ENCODE data around the gene ALK. TPM values are rescaled to one million over a fixed set of nuclear protein-coding genes. Genes with fewer than 3 reads are reported as not detected.

The ALK gene
- total and polyA plus RNA-seq, 2 donors (not counting 1 experiment from before 2014, with no cell fraction given): not detected

- intact Hi-C loops (cut with micrococcal nuclease): no loop called here
- no peaks in the 10 kb centered on the region for H4K20me1 ChIP-seq (ENCODE audit: control insufficient read depth, insufficient read depth, low read length, poor library complexity, severe bottlenecking)
- Mint-ChIP-seq H3K4me3 (no peak overlapping the region), H3K4me1 (no peaks in the 10 kb centered on the region), H3K9me3 (ENCODE audit: insufficient read depth) (no peaks in the 10 kb centered on the region), H3K27me3 (peaks cover 10% of the 10 kb centered on the region), H3K27ac (no peak overlapping the region)
- ChIA-PET POLR2A (no interaction called here), CTCF (no interaction called here)
- H3K27ac ChIP-seq (ENCODE audit: low read length in 2 of 2): no peak overlapping the region
- H3K4me1 ChIP-seq (ENCODE audit: control insufficient read depth in 2 of 2, insufficient read depth in 2 of 2, low read length in 2 of 2): no peaks in the 10 kb centered on the region
- H3K9ac ChIP-seq (ENCODE audit: low read length): no peak overlapping the region
- H2AFZ ChIP-seq (ENCODE audit: insufficient read depth, low read depth, low read length, poor library complexity, severe bottlenecking): no peak overlapping the region
- 75% methylated on average over 5 of the region's 7 CpGs for WGBS (ENCODE audit: insufficient coverage)
- ATAC-seq (ENCODE audit: low read depth): no peak
- no peak for TF ChIP-seq EZH2 (IDR thresholded peaks at IDR 0.05; ENCODE audit: borderline replicate concordance, insufficient read depth, low read depth, low read length, poor library complexity, severe bottlenecking)
- TF ChIP-seq, protein P1, sequence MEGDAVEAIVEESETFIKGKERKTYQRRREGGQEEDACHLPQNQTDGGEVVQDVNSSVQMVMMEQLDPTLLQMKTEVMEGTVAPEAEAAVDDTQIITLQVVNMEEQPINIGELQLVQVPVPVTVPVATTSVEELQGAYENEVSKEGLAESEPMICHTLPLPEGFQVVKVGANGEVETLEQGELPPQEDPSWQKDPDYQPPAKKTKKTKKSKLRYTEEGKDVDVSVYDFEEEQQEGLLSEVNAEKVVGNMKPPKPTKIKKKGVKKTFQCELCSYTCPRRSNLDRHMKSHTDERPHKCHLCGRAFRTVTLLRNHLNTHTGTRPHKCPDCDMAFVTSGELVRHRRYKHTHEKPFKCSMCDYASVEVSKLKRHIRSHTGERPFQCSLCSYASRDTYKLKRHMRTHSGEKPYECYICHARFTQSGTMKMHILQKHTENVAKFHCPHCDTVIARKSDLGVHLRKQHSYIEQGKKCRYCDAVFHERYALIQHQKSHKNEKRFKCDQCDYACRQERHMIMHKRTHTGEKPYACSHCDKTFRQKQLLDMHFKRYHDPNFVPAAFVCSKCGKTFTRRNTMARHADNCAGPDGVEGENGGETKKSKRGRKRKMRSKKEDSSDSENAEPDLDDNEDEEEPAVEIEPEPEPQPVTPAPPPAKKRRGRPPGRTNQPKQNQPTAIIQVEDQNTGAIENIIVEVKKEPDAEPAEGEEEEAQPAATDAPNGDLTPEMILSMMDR (IDR thresholded peaks at IDR 0.05): no peak
- H3K36me3 ChIP-seq (replicated peaks in 1 of 2; ENCODE audit: control extremely low read depth in 1 of 2, control insufficient read depth in 1 of 2, extremely low read depth in 1 of 2, insufficient read depth in 2 of 2, low read length in 1 of 2): no peaks in the 10 kb centered on the region
- no peak for DNase-seq
- no peaks in the 10 kb centered on the region for H3K79me2 ChIP-seq (ENCODE audit: control insufficient read depth, insufficient read depth, low read length)
- no peak overlapping the region for H3K4me3 ChIP-seq (ENCODE audit: control extremely low read depth in 1 of 5, extremely low read depth in 1 of 5, insufficient read depth in 1 of 5, low read depth in 2 of 5, low read length in 4 of 5)
- H3K4me2 ChIP-seq (replicated peaks; ENCODE audit: low read depth, low read length, poor library complexity, severe bottlenecking): no peak overlapping the region
- H3K9me3 ChIP-seq (ENCODE audit: control extremely low read depth in 1 of 3, control insufficient read depth in 2 of 3, insufficient read depth in 1 of 3, low read length in 2 of 3): no peaks in the 10 kb centered on the region
- H3K27me3 ChIP-seq (replicated peaks in 1 of 4; ENCODE audit: control extremely low read depth in 1 of 4, control insufficient read depth in 3 of 4, insufficient read depth in 4 of 4, low read length in 3 of 4): peaks cover 0 to 4% (median 0%) of the 10 kb centered on the region in 4 experiments
Observed at GRCh38 chr2:29390136-29390535, 531.2 kb downstream of the ALK start.

DNA sequence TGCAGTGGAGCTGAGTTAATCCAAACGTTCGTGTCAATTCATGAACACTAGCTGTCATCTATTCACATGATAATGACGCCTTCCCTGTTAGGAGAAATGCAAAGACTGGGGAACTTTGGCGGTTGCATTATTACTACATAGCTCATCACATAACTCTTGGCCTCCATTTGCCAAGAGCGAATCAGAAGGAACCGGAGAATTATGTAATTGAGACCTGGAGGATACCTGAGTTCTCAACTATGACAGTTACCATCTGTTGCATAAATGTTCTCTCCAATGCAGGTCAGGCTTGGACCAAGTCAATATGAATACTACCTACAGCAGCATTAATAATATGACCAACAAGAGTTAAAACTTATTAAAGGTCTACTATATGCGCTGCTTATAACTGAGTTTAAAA is 531.7 kb downstream of the ALK start:
- no peak overlapping the region for H3K9ac ChIP-seq (ENCODE audit: low read length)
- DNase-seq (no peak), ATAC-seq (ENCODE audit: low read depth) (no peak)
- no peaks in the 10 kb centered on the region for H3K9me3 ChIP-seq (ENCODE audit: control extremely low read depth in 1 of 3, control insufficient read depth in 2 of 3, insufficient read depth in 1 of 3, low read length in 2 of 3)
- Mint-ChIP-seq H3K27ac (no peak overlapping the region), H3K4me1 (no peaks in the 10 kb centered on the region), H3K27me3 (peaks cover 10% of the 10 kb centered on the region), H3K4me3 (no peak overlapping the region), H3K9me3 (ENCODE audit: insufficient read depth) (no peaks in the 10 kb centered on the region)
- intact Hi-C loops (cut with micrococcal nuclease): no loop called here
- H3K27me3 ChIP-seq (replicated peaks in 1 of 4; ENCODE audit: control extremely low read depth in 1 of 4, control insufficient read depth in 3 of 4, insufficient read depth in 4 of 4, low read length in 3 of 4): no peaks in the 10 kb centered on the region
- H2AFZ ChIP-seq (ENCODE audit: insufficient read depth, low read depth, low read length, poor library complexity, severe bottlenecking): no peak overlapping the region
- H3K79me2 ChIP-seq (ENCODE audit: control insufficient read depth, insufficient read depth, low read length): no peaks in the 10 kb centered on the region
- H3K4me1 ChIP-seq (ENCODE audit: control insufficient read depth in 2 of 2, insufficient read depth in 2 of 2, low read length in 2 of 2): no peaks in the 10 kb centered on the region
- H3K36me3 ChIP-seq (replicated peaks in 1 of 2; ENCODE audit: control extremely low read depth in 1 of 2, control insufficient read depth in 1 of 2, extremely low read depth in 1 of 2, insufficient read depth in 2 of 2, low read length in 1 of 2): no peaks in the 10 kb centered on the region
- H3K27ac ChIP-seq (ENCODE audit: low read length in 2 of 2): no peak overlapping the region
- WGBS (ENCODE audit: insufficient coverage): no CpG with 5 or more reads among the region's 7 CpGs
- no peak overlapping the region for H3K4me2 ChIP-seq (replicated peaks; ENCODE audit: low read depth, low read length, poor library complexity, severe bottlenecking)
- H3K4me3 ChIP-seq (ENCODE audit: control extremely low read depth in 1 of 5, extremely low read depth in 1 of 5, insufficient read depth in 1 of 5, low read depth in 2 of 5, low read length in 4 of 5): no peak overlapping the region
- TF ChIP-seq, protein P1 (IDR thresholded peaks at IDR 0.05): no peak
- TF ChIP-seq EZH2 (IDR thresholded peaks at IDR 0.05; ENCODE audit: borderline replicate concordance, insufficient read depth, low read depth, low read length, poor library complexity, severe bottlenecking): no peak
- ChIA-PET POLR2A (no interaction called here), CTCF (no interaction called here)
- H4K20me1 ChIP-seq (ENCODE audit: control insufficient read depth, insufficient read depth, low read length, poor library complexity, severe bottlenecking): no peaks in the 10 kb centered on the region
